ENCODE measurements around the gene MT1A.

DNA sequence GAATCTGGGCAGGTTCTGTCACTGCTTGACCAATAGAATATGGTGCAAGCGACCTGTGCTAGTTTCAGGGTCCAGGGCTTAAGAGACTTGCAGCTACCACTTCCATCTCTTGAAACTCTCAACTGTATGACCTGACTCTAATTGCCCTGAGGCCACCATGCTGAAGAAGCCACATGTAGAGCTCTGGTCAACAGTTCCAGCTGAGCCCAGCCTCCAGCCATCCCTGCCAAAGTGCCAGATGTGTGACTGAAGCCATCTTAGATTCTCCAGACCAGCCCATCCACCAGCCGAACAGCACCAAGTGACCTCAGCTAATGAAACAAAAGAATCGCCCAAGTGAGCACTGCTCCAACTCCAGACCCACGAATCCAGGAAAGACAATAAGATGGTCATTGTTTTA, 33.5 kb upstream of the MT1A start:
- TF ChIP-seq POLR2A (IDR thresholded peaks at IDR 0.05; ENCODE audit: control extremely low read depth in 1 of 2, low read depth in 2 of 2, low read length in 2 of 2) (no peak), RAD21 (IDR thresholded peaks at IDR 0.05 in 1 of 2, conservative IDR thresholded peaks at IDR 0.05 in 1 of 2; ENCODE audit: low read depth in 2 of 2, low read length in 2 of 2) (no peak), YY1 (IDR thresholded peaks at IDR 0.05; ENCODE audit: low read depth, low read length) (no peak), HDAC2 (IDR thresholded peaks at IDR 0.05; ENCODE audit: borderline replicate concordance in 1 of 2, low read depth in 2 of 2, low read length in 2 of 2) (no peak), EP300 (IDR thresholded peaks at IDR 0.05; ENCODE audit: borderline replicate concordance in 1 of 2, low read depth in 2 of 2, low read length in 2 of 2) (no peak)
- TF ChIP-seq, protein P1, sequence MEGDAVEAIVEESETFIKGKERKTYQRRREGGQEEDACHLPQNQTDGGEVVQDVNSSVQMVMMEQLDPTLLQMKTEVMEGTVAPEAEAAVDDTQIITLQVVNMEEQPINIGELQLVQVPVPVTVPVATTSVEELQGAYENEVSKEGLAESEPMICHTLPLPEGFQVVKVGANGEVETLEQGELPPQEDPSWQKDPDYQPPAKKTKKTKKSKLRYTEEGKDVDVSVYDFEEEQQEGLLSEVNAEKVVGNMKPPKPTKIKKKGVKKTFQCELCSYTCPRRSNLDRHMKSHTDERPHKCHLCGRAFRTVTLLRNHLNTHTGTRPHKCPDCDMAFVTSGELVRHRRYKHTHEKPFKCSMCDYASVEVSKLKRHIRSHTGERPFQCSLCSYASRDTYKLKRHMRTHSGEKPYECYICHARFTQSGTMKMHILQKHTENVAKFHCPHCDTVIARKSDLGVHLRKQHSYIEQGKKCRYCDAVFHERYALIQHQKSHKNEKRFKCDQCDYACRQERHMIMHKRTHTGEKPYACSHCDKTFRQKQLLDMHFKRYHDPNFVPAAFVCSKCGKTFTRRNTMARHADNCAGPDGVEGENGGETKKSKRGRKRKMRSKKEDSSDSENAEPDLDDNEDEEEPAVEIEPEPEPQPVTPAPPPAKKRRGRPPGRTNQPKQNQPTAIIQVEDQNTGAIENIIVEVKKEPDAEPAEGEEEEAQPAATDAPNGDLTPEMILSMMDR (IDR thresholded peaks at IDR 0.05; ENCODE audit: control extremely low read depth in 1 of 3, insufficient read depth in 1 of 3, low read depth in 1 of 3, low read length in 3 of 3) = no peak

Data from H1 (cell line).